ENCODE measurements around the gene SEMA3E.

DNA sequence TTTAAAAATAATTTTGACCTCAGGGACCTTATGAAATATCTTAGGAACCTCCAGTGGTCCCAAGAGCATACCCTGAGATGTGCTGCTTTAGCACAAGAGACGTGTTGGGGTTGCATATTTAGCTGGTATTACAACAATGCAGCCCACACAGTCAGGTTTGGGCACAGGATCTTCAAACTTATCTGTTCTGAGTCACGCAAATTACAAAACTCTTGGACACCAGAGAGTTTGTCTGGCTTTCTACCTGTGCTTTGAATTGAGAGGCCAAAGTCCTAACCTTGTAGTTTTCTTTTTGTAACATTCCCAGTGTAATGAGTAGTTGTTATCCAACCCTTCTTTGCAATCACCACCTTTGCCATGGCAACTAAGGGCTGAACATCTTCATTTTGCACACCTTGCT is 322.7 kb downstream of the SEMA3E start:
- no peak for TF ChIP-seq ZNF274 (IDR thresholded peaks at IDR 0.05; ENCODE audit: low read depth, low read length)
- no peak for TF ChIP-seq YY1 (IDR thresholded peaks at IDR 0.05; ENCODE audit: insufficient read depth, insufficient read length)
